ENCODE results near the gene SP7.

DNA sequence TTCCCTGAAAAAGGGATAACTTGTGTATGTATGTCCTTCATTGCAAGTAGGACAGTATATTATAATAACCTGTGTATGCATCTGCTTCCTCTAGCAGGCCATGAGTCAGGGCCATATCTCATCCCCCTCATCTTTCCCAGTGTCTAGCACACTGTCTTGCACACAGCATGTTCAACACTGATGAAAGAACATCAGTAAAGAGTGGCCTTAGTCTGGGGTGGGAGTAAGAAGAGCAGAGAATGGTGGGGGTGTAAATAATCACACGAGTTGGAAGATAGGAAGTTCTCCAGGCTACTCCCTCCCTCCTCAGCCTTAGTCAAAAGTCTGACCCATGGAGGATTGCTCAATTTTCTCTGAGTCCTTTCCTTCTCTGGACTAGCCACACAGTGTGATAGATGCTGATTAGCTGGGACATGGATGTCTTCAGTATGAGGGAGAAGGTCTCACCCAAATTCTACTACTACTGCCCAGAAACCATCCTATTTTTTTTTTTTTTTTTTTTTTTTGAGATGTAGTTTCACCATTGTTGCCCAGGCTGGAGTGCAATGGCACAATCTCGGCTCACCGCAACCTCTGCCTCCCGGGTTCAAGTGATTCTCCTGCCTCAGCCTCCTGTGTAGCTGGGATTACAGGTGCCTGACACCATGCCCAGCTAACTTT lies 29.2 kb upstream of the SP7 start:
- TF ChIP-seq, protein P1, sequence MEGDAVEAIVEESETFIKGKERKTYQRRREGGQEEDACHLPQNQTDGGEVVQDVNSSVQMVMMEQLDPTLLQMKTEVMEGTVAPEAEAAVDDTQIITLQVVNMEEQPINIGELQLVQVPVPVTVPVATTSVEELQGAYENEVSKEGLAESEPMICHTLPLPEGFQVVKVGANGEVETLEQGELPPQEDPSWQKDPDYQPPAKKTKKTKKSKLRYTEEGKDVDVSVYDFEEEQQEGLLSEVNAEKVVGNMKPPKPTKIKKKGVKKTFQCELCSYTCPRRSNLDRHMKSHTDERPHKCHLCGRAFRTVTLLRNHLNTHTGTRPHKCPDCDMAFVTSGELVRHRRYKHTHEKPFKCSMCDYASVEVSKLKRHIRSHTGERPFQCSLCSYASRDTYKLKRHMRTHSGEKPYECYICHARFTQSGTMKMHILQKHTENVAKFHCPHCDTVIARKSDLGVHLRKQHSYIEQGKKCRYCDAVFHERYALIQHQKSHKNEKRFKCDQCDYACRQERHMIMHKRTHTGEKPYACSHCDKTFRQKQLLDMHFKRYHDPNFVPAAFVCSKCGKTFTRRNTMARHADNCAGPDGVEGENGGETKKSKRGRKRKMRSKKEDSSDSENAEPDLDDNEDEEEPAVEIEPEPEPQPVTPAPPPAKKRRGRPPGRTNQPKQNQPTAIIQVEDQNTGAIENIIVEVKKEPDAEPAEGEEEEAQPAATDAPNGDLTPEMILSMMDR (conservative IDR thresholded peaks at IDR 0.05; ENCODE audit: low read length), result no peak
- no peak for TF ChIP-seq EZH2phosphoT487 (IDR thresholded peaks at IDR 0.05; ENCODE audit: borderline replicate concordance)

Data from Loucy (cell line).